NCI-H2107 treated with DMSO at 0.1 percent for 48 hours (cell line): ENCODE data around the gene UGCG.
"Not testable (repeated sequence)": the region's sequence is repeated elsewhere in the genome, so short reads cannot be mapped to it uniquely, and the experiment has no call there.

Source experiments
- DNase-seq: peaks from one replicate; lab custom pipeline; 2025; ENCODE audit not compliant: unreplicated experiment; lab: John Stamatoyannopoulos, UW

Gene UGCG

DNA sequence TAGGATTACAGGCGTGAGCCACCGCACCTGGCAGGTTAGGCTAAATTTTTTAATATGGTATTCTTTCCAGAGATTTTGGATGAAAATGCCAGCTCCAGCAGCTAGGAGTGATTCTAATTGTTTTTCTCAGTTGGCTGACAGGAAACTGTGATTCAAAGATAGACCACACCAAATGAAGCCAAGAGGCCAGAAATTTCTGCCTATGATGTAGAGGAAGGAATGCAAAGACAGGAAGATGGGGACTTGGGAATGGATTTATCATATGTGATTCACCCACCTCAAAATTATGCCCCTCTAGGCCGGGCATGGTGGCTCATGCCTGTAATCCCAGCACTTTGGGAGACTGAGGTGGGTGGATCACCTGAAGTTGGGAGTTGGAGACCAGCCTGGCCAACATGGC is 53.3 kb downstream of the UGCG start:
- no peak for DNase-seq

DNA sequence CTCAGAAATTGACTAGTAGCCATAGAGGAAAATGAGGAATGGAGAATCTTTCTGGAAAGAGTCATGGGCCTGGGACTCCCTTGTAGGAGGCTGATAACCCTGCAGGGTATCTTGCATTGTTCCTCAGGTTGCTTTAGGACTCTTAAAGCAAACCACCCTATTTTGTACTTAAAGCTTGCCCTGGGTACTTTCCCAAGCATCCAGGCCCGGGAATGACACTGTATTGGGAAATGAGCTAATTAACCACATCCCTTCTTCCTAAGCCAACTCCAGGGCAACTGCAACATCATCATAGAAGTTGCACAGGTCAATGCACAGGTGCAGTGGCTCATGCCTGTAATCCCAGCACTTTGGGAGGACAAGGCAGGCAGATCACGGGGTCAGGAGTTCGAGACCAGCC is 55.9 kb downstream of the UGCG start:
- no peak for DNase-seq

DNA sequence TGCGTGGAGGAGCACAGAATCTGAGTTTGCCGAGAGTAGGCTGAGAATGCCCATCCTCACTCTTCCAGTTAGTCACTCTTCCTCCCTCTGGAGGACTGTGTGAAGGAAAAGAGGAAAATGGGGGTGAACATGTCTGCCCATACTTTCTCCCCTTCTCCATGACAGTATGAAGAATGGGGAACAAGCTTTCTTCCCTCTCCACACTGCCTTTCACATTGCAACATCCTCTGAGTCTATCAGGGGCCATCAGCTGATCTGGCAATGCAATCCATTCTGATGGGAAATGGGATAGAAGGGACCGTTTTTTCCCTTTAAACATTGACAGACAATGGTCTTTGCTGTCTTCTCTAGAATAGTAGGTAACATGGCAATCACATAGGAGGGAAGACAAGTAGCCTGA is 56.8 kb downstream of the UGCG start:
- no peak for DNase-seq

- DNase-seq = peak; percentile 90
Observed at GRCh38 chr9:111955048-111955447, 58.4 kb downstream of the UGCG start.

GRCh38 chr9:111957856-111958631 is 61.4 kb downstream of the UGCG start:
- peak; percentile 66 for DNase-seq

GRCh38 chr9:111959468-111960359 is 63.1 kb downstream of the UGCG start:
- DNase-seq = no peak

DNA sequence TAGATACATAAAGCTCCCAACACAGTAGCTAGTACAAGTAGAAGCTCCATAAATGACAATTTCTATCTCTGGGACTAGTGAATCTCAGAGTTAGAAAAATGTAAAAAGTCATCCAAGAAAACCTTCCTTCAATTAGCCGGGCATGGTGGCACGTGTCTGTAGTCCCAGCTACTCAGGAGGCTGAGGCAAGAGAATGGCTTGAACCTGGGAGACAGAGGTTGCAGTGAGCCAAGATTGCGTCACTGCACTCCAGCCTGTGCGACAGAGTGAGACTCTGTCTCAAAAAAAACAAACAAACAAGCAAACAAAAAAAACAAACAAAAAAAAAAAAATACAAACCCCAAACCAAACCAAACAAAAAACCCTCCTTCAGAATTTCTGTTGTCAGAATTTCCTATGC is 63.9 kb downstream of the UGCG start:
- not testable (repeated sequence) for DNase-seq

- DNase-seq = no peak
Observed at GRCh38 chr9:111961009-111961408, 64.4 kb downstream of the UGCG start.

GRCh38 chr9:111961575-111961974 is 65.0 kb downstream of the UGCG start:
- peak; percentile 78 for DNase-seq

GRCh38 chr9:111962021-111962420 is 65.4 kb downstream of the UGCG start:
- DNase-seq = no peak

DNA sequence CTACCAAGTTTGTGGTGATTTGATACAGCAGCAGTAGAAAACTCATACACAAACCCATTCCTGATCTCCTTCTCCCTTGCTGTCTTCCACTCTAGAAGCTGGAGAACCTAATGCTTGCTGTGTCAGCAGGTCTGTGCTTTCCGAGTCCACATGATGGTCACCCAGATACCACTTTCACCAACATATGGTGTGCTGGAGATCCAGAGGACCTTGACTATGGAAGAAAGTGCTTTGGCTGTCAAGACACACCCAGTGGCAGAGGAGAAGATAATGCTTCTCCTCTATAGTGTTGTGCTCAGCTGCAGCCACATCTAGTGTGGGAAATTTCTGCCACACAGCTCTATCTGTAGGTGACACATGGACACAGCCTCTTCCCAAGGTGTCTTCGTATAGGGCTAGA is 67.4 kb downstream of the UGCG start:
- DNase-seq = no peak

DNA sequence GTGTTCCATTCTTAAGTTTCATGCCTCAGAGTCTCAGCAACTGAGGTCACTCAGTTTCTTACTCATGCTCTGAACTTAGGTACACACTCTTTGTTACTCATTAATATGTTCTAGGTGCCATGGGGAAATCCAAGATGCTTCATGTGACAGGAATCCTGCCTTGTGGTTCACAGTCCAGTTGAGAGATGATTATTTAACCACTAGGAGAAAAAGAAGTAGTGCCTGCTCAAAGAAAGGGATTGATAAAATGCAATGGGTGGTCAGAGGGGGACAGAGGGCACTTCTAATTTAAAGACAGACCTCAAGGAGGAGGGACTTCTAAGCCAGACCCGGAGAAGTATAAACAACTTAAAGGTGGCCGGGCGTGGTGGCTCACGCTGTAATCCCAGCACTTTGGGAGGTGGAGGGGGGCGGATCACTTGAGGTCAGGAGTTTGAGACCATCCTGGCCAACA is 69.0 kb downstream of the UGCG start:
- no peak for DNase-seq

DNA sequence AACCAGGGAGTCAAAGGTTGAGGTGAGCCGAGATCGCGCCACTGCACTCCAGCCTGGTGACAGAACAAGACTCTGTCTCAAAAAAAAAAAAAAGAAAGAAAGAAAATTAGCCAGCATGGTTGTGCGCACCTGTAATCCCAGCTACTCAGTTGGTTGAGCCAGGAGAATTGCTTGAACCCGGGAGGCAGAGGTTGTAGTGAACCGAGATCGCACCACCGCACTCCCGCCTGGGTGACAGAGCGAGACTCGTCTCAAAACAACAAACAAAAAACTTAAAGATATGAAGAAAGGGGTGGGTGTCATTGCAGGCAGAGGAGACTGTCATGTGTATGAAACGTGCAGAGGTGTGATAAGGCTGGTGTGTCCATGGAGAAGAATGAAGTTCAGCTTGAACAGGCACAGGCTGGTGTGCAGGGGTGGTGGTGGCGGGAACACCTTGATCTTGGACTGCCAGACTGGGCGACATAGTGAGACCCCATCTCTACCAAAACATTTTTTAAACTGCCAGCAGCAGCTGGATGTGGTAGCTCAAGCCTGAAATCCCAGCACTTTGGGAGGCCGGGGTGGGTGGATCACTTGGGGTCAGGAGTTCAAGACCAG is 69.6 kb downstream of the UGCG start:
- no peak for DNase-seq

DNA sequence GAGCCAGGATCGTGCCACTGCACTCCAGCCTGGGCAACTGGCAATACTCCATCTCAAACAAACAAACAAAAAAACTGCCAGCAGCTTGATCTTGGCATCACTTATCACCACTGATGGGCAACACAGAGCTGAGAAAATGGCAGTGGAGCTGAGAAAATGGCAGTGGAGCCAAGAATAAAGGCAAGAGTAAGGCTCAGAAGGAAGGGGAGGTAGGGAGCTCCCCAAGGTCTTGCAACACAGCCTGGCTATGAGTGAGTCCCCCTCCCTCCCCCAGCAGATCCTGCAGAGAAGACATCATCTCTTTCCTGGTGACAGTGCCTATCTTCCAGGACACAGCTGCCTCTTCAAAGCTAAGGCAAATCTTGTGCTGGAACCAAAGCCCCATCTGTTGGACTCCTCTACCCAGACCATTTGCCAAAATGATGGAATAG is 70.3 kb downstream of the UGCG start:
- DNase-seq = no peak

DNA sequence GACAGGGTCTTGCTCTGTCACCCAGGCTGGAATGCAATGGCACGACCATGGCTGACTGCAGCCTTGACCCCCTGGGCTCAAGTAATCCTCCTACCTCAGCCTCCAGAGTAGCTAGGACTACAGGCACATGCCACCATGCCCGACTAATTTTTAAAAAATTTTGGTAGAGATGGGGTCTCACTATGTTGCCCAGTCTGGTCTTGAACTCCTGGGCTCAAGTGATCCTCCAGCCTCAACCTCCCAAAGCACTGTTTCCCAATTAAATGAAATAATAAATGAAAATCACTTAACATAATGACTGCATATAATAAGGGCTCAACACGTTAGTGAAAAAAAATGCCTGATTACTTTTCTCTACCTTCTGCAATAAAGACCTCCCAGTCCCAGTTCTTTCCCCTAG is 71.0 kb downstream of the UGCG start:
- DNase-seq = no peak

DNA sequence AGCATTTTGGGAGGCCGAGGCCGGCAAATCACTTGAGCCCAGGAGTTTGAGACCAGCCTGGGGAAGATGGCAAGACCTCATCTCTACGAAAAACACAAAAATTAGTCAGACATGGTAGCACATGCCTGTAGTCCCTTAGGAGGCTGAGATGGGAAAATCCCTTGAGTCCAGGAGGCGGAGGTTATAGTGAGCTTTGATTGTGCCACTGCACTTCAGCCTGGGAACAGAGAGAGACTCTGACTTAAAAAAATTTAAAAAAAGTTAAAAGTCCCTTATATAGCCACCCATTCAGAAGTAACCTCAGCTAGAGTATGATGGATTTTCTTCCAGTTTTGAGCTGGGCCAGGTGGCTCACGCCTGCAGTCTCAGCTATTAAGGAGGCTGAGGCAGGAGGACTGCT is 72.4 kb downstream of the UGCG start:
- no peak for DNase-seq

DNA sequence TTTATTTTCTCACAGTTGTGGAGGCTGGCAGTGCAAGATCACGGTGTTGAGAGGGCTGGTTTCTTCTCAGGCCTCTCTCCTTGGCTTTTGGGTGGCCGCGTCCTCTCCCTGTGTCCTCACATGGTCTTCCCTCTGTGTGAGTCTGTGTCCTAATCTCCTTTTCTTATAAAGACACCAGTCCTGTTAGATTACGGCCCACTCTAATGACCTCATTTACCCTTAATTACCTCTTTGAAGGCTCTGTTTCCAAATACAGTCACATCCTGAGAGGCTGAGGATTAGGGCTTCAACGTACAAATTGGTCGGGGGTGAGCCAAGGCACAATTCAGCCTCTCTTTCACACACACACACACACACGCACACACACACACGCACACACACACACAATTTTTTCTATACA is 73.0 kb downstream of the UGCG start:
- no peak for DNase-seq

DNA sequence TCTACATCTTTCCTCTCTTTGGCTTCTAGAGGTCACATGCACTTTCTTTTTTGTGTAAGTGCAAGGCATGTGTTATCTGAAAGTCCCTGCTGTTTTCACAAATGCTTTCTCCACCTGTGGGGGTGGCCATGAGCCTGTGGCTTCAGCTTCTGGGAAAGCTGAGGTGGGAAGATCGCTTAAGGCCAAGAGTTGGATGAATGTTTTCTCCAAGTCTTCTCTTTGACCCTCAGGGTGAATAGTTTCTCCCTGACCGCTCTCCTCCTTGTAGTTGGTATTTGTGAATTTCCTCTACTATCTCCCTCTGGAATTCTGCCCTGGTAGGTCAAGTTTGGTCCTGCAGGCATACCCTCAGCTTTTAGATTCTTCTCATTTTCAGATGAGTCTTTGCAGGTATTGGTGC is 74.2 kb downstream of the UGCG start:
- DNase-seq = no peak

- DNase-seq = peak; percentile 25
Observed at GRCh38 chr9:111974092-111974681, 77.6 kb downstream of the UGCG start.

DNA sequence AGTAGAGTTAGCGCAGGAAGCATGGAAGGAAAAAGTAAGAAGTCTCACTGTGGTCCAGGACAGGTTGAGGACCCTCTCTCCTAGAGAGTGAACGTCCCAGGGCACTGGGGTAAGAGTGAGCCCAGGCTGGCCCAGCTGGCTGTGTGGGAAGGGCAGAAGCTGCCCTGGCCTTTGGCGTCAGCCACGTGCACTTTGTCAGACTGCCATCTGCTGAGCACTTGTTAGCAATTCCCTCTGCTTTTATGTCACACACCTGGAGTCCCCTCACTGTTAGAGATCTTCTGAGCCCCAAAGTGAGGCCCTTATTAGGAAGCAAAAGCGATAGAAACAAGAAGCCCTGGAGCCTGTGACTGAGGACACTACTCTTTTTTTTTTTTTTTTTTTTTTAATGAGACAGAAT is 79.1 kb downstream of the UGCG start:
- peak; percentile 33 for DNase-seq

- DNase-seq = no peak
Observed at GRCh38 chr9:111978616-111979015, 82.0 kb downstream of the UGCG start.
